C4-2B (cell line): Measurements from ENCODE around the gene HELZ.

Experiments used
- CTCF ChIP-seq: fragments of 450-650 bp; conservative IDR thresholded peaks from 2 replicates; pipeline ENCODE4 v1.5.1; 2017; ENCODE audit warnings: mild to moderate bottlenecking
- ZFX ChIP-seq: fragments of 450-650 bp; IDR thresholded peaks from 2 replicates; pipeline ENCODE4 v1.6.1; 2017

- TF ChIP-seq CTCF (no peak), ZFX (no peak)
Observed at GRCh38 chr17:67260170-67260987, 15.4 kb upstream of the HELZ start.
